COLO668 (cell line): ENCODE results near the gene WDR26.

Source experiments
- DNase-seq: peaks from one replicate; lab custom pipeline; 2025; ENCODE audit not compliant: unreplicated experiment; lab: John Stamatoyannopoulos, UW

The WDR26 gene

DNA sequence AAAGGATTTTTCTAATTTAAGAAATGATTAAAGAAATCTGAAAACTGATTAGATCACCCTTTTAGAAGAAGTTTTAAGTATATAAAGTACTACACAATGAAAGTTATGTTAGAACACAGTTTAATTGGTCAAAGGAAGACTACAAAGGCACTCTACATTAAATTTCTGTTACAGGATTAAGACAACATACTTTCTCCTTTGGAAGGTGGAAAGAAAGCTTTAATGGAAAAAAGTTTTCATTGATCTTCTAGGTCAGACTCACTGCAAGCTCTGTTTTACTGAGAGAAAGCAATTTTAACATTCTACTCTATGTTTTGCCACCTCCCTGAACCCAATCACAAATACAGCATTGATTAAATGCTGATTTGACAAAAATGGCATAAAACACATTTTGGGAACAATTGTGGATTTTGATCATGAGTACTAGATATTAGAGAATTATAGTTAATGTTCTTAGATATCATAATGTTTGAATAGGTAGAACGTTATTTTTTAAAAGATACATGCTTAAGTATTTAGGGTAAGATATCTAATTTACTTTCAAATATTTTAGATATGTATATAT lies 32.0 kb downstream of the WDR26 start:
- no peak for DNase-seq

DNA sequence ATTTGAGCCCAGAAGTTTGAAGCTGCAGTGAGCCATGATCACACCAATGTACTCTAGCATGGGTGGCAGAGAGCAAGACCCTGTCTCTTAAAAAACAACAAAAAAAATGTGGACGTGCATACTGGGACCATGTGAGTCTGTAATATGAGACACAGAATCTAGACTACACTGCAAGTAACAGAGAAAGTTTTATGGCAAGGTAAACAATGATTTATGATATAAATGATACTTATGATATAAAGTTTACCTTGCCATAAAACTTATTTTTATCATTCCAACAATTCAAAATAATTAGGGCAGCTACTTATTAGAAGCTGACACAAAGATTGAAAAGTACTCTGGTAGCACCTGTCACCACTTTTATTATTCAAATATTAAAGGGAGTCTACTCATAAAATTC lies 34.7 kb downstream of the WDR26 start:
- no peak for DNase-seq

- no peak for DNase-seq
Observed at GRCh38 chr1:224393294-224393693, 41.3 kb downstream of the WDR26 start.

DNA sequence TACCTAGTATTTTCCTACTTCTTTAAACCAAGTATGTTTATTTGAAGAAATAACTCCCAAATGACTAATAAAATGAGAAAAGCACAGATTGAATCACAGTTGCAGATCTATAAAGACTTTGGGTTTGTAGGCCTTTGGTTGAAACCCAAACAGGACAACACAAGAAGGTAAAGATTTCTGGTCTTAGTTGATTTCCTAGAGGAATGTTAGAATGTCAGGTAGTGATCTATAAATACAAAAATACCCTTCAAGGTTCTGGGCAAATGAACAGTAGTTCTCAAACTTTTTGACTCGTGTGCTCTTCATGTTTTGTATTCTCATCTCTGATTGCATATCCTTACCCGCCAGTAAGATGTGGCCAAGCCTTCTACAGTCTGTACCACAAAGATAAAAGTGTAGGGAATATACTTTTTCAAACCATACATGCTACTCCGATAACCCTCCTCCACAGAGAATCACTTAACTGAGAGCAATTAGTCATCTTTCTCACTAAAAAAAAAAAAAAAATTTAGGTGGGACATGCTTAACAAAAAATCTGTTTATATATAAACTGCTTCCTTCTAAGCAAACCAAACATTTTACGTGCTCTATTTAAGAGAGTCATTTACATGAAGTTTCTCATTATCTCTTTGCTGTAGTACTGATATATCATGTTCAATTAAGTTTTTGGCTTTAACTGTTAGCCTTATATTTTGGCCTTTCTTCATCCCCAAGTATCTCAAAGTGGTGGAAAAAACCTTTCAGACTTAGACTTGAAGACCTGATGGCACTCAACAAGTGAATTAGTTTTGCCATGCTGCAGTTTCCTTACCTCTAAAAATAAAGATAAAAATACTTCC lies 42.0 kb downstream of the WDR26 start:
- DNase-seq = no peak

DNA sequence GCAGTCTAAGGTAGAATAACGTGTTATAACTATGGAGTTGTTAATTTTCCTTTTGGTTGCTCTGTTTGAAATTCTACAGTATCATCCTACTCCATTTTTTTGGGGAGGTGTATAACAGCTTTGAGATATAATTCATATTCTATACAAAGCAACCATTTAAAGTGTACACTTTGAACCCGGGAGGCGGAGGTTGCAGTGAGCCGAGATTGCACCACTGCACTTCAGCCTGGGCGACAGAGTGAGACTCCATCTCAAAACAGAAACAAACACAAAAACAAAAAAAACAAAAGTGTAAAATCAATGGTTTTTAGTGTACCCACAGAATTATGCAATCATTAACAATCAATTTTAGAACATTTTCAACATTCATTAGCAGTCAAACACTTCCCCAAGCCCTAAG lies 44.1 kb downstream of the WDR26 start:
- no peak for DNase-seq

- no peak for DNase-seq
Observed at GRCh38 chr1:224387943-224388342, 46.7 kb downstream of the WDR26 start.

GRCh38 chr1:224387302-224387912 lies 47.2 kb downstream of the WDR26 start:
- DNase-seq = no peak

DNA sequence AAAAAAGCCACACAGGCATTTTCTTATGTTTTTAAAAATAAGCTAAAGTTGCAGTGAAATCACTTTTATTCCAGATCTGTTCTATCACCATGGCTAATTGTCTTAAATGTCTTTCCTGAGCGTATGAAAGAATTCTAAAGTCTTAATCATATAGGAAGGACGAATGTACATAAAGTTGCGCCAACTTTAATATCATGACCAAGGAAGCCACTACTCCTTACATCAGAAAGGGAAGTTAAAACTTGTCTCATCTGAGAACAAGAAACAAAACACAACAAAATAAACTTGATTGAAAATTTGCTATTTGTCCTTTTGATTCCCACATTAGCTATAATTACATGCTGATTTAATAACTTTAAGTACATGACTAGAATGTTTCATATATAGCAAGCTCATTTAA lies 51.4 kb downstream of the WDR26 start:
- DNase-seq = no peak

DNA sequence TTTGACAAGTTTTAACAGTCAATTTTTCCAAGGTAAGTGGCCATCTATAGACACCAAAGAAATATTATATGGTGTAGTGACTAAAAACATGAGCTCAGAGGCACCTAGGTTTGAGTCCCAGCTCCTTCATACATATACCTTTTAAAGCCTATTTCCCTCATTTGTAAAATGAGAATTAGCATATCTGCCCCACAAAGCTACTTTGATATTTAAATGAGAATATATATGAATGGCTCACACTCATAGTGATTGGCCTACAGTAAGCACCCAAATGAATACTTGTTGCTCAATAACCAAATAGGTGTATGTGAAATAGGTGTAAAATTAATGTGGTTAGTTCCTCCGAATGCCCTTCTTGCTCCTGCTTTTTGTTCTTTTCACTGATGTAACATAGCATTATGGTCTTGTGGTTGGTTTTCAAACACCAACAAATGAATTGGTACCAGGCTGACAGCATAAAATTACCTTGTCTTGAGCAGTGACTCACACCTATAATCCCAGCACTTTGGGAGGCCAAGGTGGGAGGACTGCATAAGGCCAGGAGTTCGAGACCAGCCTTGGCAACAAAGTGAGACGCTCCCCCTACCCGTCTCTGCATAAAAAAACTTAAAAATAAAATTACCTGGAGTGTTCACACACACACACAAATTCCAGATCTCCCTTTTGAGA lies 52.6 kb downstream of the WDR26 start:
- DNase-seq = no peak

DNA sequence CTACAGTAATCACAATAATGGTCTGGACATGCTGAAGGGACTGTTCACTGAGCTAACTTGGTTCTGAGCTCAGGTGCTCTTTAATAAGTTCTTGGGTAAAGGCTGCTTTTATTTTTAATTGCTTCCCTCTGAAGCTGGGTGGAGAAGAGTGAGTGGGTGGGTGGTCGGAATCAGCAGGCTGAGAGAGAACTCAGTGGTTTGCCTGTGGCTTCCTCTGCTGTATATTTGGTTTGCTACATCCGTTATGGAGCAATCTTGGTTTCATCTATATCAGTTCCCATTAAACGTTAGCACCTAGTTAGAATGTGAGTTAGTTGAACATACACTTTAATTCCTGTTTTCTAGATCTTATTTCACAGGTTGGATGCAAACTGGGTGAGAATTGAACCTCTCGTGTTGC lies 54.6 kb downstream of the WDR26 start:
- no peak for DNase-seq

DNA sequence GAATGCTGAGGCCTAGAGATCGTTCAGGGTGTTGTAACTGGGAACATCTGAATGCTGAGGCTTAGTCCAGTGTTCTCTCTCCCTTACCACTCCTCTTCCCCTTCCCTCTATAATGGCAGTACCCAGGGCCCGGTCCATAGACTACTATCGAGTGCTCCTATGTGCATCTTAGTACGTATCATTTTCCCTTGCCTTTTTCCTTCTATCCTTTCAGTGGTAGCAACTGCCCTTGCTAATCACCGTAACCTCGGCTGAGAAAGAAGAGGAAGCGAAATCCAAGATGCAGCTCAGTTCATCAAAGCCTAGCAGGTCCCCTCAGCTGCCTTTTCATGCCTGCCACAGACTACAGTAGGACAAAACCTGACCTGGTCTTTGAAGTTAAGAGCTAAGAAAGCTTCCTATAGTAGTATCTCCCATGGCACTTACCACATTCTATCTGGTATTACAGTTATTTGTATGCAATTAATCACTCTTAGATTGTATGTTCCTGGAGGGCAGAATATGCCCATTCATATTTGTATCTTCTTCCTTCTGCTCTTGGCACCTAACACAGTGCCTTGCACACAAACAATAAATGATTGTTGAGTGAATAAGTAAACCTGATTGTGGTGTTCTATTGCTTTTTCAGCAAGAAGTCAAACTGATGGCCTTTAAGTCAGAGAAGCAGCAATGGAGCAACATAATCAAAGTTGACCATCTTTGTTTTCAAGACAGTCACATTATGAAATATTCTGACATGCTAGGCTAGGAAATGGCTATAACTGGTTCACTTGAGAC lies 55.6 kb downstream of the WDR26 start:
- no peak for DNase-seq

DNA sequence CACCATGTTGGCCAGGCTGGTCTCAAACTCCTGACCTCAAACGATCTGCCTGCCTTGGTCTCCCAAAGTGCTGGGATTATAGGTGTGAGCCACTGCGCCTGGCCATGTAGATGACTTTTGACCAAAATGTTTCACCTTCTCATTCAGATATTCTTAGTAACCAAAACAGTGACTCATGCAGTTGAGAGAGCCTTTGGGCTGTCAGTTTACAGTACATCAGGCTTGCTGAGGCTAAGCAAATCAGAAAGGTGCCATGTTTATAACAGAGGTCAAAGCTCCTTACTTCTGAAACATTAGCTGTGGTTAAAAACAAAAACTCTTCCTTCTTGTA lies 57.0 kb downstream of the WDR26 start:
- no peak for DNase-seq

DNA sequence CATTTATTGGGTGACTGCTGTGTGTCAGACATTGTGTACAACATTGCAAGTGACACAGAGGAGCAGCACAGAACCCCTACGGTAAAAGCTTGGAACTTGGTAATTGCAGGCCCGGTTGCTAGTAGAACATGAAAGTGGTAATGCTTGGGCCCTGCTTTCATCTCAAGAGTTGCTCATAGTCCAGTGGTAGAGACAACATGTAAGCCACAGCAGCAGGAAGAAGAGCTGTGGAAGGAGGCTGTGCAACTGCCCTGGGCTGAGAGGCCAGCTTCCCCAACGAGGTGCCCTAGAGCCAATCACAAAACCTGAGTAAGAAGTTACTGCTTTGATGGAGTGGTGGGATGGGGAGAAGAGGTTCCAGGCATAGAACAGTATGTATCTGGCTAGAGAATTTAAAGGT lies 59.5 kb downstream of the WDR26 start:
- DNase-seq = no peak

GRCh38 chr1:224373008-224373590 lies 61.5 kb downstream of the WDR26 start:
- no peak for DNase-seq

GRCh38 chr1:224368409-224368808 lies 66.2 kb downstream of the WDR26 start:
- no peak for DNase-seq

DNA sequence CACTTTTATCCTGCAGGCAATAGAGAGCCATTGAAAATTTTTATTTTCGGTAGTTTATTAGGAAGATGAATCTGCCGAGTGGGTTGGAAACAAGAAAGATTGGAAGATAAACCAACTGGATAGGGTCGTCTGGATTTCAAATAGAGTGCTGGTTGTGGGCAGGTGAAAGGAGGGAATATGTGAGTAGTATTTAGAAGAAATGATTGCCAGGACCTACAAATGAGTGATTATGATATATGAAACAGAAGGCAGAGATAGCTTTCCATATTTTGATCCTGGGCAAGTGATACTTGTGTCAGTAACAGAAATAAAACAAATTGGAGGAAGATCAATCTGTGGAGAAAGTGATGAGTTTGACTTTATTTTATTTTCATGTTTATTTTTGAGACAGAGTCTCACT lies 75.4 kb downstream of the WDR26 start:
- DNase-seq = no peak

GRCh38 chr1:224358237-224358636 lies 76.4 kb downstream of the WDR26 start:
- DNase-seq = no peak

DNA sequence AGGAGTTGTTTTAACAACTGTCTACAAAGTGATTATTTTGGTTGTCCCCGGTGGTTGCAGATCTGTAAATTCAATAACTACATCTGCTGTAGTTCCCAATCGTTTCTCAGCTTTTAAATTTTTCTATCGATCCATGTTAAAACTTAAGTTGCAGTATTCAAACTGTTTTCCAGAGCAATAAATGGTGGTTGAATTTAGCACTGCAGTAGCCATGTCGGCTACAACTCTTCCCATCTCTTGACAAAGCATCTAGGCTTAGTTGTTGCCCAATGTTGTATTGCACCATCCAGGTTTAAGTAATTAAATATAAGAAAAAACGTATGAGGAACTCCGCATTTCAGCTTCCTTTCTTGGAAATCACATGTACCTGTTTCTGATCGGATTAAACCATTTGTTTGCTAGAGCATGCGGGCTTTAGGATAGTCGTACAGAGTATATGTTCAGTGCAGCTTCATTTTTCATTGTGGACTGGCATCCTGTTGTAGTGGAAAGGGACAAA lies 76.9 kb downstream of the WDR26 start:
- DNase-seq = no peak

GRCh38 chr1:224356685-224357625 lies 77.6 kb downstream of the WDR26 start, which contains the start of gene CNIH4:
Gene CNIH4, plus strand, starts transcription at chr1:224356879. Its CDS starts 46 bp downstream, at chr1:224356925.
- DNase-seq = peak; percentile 94
